SK-N-SH (cell line): ENCODE measurements around the gene TJP3.

Source experiments
- CHD2 ChIP-seq: fragments of 150-350 bp; IDR thresholded peaks from 2 replicates; pipeline ENCODE4 v1.6.1; 2018; ENCODE audit warnings: low read length; ENCODE audit not compliant: partially characterized antibody
- EP300 ChIP-seq, 2 experiments: IDR thresholded peaks; 2 replicates each; pipeline versions ENCODE4 v1.4.0 to v1.6.1; 2012; ENCODE audit warnings: borderline replicate concordance in 1 of 2, low read depth in 1 of 2, low read length in 1 of 2
- JUND ChIP-seq: IDR thresholded peaks from 2 replicates; pipeline ENCODE4 v1.4.0; 2012
- MXI1 ChIP-seq: IDR thresholded peaks from 2 replicates; pipeline ENCODE4 v1.6.1; 2012; ENCODE audit warnings: mild to moderate bottlenecking, low read depth, low read length, improper control_type of control experiment
- RAD21 ChIP-seq: IDR thresholded peaks from 2 replicates; pipeline ENCODE4 v1.6.1; 2012; ENCODE audit warnings: mild to moderate bottlenecking, low read length
- SIN3A ChIP-seq: IDR thresholded peaks from 2 replicates; pipeline ENCODE4 v1.6.1; 2012; ENCODE audit warnings: low read depth, mild to moderate bottlenecking, low read length, moderate library complexity, borderline replicate concordance
- TAF1 ChIP-seq: IDR thresholded peaks from 2 replicates; pipeline ENCODE4 v1.6.1; 2012; ENCODE audit warnings: low read depth, mild to moderate bottlenecking, low read length, moderate library complexity, borderline replicate concordance
- TF ChIP-seq, protein P1 (sequence below): fragments of 200-600 bp; sonication (generic); IDR thresholded peaks from 2 replicates; pipeline ENCODE4 v1.6.1; 2017; ENCODE audit warnings: antibody characterized with exemption, mild to moderate bottlenecking, moderate library complexity

DNA sequence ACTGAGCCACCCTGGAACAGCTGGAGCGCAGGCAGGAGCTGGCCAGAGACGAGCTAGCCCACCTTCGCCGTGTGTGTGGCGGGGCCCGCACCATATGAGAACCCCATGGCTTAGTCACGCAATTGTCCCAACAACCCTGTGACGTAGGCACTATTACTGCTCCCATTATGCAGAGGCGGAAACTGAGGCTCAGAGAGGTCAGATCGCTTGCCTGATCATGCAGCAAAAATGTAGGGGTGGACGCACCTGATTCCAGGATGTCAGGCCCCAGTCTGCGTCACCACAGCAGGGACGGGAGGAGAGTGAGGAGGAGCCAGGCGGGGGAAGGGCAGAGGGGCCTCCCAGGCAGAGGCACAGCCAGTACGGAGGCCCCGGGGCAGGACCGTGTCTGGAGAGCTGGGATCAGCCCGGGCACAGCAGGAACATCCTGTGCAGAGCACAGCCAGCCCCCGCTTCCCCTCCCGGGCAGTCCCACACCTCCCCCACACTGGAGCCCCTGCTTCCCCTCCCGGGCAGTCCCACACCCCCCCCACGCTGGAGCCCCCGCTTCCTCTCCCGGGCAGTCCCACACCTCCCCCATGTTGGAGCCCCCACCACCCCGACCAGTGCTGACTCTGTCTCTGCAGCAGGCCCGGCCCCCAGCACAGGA lies 24.7 kb upstream of the TJP3 start:
- TF ChIP-seq, protein P1, sequence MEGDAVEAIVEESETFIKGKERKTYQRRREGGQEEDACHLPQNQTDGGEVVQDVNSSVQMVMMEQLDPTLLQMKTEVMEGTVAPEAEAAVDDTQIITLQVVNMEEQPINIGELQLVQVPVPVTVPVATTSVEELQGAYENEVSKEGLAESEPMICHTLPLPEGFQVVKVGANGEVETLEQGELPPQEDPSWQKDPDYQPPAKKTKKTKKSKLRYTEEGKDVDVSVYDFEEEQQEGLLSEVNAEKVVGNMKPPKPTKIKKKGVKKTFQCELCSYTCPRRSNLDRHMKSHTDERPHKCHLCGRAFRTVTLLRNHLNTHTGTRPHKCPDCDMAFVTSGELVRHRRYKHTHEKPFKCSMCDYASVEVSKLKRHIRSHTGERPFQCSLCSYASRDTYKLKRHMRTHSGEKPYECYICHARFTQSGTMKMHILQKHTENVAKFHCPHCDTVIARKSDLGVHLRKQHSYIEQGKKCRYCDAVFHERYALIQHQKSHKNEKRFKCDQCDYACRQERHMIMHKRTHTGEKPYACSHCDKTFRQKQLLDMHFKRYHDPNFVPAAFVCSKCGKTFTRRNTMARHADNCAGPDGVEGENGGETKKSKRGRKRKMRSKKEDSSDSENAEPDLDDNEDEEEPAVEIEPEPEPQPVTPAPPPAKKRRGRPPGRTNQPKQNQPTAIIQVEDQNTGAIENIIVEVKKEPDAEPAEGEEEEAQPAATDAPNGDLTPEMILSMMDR, result no peak
- TF ChIP-seq MXI1 (no peak), CHD2 (no peak), RAD21 (no peak), TAF1 (no peak), SIN3A (no peak), EP300 (IDR thresholded peaks at IDR 0.05; ENCODE audit: borderline replicate concordance in 1 of 2, low read depth in 1 of 2, low read length in 1 of 2) (no peak), JUND (no peak)
